ENCODE results near the gene PSME3.

DNA sequence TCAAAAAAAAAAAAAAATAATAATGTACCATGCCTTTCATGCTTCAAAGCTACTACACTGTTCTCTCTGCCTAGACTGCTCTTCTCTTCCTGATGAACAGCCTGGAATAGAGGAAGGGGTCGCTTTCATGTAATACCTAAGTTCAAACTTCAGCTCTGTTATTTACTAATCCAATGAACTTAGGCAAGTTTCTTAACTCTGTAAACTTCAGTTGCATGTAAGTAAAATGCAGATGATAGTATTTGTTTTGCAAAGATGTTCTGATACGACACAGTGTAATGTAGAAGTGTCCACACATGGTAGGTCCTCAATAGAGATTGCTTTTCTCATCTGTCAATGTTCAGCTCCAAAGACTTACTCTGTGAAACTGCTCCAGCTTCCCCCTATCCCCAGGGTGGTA is 41.2 kb upstream of the PSME3 start:
- TF ChIP-seq CTCF (IDR thresholded peaks at IDR 0.05), result no peak
- TF ChIP-seq, protein P1, sequence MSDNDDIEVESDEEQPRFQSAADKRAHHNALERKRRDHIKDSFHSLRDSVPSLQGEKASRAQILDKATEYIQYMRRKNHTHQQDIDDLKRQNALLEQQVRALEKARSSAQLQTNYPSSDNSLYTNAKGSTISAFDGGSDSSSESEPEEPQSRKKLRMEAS (CRISPR knock-in tag; IDR thresholded peaks at IDR 0.05), result no peak

All from WTC11 (cell line).